HG02884 (cell line): Measurements from ENCODE around the gene BICDL1.

ENCODE experiments used
- ATAC-seq: cut with Tn5 transposase; IDR thresholded peaks from one replicate; pipeline ENCODE4 v1.9.1; 2021; ENCODE audit warnings: mild to moderate bottlenecking, moderate library complexity; ENCODE audit not compliant: unreplicated experiment

The BICDL1 gene

DNA sequence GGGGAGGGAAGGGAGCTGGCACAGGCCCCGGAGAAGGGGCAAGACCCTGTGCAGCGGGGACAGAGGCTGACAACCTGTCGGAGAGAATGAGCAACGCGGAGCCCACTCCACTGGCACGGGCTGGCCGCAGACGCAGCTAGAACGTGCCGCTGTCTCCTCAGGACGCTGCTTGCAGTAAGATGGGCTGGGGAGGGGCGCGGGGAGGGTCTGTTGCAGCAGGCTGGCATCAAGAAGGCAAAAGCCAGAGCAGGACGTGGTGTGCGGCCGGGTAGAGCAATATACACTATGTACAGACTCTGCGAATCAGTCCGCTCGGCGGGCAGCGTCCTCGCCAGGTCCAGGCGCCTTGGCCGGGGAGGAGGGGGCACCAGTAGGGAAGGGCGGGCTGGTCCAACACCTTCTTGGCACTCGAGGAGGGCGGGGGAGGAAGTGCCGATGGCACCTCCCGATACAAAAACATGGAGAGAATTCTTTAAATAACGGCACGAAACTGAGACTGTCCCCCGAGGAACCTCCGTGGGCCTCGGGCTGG lies 107.7 kb downstream of the BICDL1 start:
- ATAC-seq: no peak

- ATAC-seq: no peak
Measured at GRCh38 chr12:120098756-120099470, 109.9 kb downstream of the BICDL1 start.

- ATAC-seq: no peak
Measured at GRCh38 chr12:120099738-120100137, 110.7 kb downstream of the BICDL1 start.

- ATAC-seq: no peak
Measured at GRCh38 chr12:120100630-120101029, 111.6 kb downstream of the BICDL1 start.

DNA sequence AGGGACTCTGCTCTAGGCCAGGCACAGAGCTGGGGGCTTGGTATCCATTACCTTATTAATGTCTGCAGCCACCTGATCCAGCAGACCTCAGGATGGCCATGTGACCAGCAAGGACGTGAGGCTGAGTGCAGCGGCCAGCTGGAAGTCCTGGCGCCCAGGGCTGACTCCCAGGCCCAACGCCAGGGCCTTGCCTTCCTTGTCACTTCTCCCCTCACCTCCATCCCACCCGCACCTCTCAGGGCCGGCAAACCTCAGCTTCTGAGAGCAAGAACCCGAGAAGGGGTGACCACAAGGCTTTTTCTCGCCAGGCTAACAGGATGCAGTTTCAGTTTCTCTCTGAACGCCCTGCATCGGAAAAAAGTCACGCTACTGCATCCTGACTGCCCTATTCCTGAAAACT lies 112.1 kb downstream of the BICDL1 start:
- no peak for ATAC-seq

- ATAC-seq: no peak
Measured at GRCh38 chr12:120101617-120102016, 112.6 kb downstream of the BICDL1 start.

- no peak for ATAC-seq
Measured at GRCh38 chr12:120102189-120103043, 113.4 kb downstream of the BICDL1 start.

- ATAC-seq: no peak
Measured at GRCh38 chr12:120103044-120103338, 114.0 kb downstream of the BICDL1 start.

GRCh38 chr12:120103371-120103770 lies 114.3 kb downstream of the BICDL1 start:
- no peak for ATAC-seq

DNA sequence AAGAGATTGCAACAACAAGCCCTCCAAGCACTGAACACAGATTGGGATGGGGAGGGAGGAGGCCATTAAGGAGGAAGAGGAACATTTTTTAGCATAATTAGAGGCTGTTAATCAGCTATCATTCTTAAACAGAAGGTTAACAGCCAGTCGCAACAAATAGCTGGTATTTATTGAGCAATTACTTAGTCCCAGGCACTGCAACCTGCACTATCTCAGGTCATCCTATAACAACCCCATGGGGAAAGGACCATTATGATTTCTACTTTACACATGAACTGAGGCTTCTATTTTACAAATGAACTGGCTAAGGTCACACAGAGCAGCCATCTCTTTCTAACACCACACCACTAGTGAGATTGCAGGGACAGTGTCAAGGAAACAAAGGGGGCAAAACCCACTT lies 117.1 kb downstream of the BICDL1 start:
- no peak for ATAC-seq

- no peak for ATAC-seq
Measured at GRCh38 chr12:120109570-120110267, 120.7 kb downstream of the BICDL1 start.

DNA sequence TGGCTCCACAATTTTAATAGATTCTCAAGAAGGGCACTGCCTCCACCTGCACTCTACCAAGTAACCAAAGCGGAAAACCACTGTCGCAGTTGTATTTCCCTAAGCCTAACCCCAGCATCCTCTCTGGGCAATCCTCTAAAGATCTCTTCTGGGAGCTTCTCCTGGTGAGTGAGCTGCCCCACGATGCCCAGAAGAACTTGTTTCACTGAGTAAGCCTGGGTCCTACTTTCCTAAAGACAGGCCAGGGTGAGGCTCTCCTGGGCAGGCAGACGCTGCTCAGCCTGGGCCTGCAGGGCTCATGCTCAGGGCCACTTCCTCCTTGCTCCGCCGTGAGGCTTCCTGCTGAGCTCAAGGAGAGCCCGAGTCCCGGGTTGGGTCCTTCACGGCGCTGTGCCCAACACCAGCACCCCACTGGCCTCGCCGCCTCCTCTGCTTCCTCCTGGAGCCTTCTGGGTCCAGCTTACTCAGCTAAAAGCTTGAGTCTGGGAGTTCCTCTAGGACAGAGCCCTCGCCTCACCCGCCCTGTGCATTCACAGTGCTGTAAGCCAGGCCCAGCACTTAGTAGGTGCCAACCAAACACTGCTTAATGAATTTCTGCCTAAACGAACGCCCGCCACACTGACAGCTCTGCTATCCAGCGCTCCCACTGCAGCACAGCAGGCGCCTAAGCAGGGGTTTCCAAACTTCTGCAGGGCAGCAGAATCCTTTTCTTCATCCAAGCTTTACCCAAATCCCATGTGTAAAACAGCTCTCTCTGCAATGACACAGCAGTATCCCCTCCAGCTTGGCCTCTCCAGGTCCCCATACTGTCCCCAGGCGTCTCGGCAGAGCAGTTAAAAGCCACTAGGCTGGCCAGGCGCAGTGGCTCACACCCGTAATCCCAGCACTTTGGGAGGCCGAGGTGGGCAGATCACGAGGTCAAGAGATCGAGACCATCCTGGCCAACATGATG lies 121.8 kb downstream of the BICDL1 start:
- no peak for ATAC-seq

DNA sequence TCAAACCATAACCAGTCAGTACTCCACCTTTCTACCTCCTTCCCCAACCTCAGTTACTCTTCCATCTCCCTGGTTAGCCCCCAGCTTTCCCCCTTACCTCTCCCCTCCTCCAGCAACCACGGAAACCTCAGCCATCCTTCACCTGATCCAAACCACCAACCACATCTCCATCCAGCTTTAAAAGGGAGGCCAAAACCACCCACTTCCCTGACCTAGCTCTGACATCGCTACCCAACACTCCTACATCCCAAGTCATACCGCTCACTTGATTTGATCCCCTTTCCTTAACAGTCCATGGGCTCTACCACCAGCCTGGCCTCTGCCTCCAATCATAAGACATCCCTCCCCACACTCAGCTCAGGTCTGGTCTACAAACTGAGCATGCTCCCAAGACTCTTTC lies 126.0 kb downstream of the BICDL1 start:
- ATAC-seq: no peak

GRCh38 chr12:120115692-120116440 lies 126.8 kb downstream of the BICDL1 start:
- ATAC-seq: no peak

DNA sequence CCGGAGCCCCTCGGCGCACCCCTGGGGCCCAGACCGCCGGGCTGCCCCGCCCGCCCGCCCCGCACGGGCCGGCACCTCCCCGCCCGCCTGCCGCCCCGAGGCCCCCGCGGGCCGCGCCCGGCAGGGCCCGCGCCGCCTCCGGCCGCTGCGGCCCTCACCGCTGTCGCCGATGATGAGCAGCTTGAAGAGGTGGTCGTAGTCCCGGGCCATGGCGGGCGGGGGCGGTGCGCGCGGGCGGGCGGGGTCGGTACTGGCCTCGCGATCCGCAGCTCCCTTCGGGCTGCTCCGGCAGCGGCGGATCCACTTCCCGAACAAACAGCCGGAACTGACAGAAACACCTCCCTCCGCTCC lies 127.4 kb downstream of the BICDL1 start, which contains the start of gene RAB35:
Gene RAB35, minus strand, starts transcription at position 313 of the 351 bp plus-strand sequence. Its CDS starts 103 bp downstream, at position 210.
- no peak for ATAC-seq

- peak; percentile 47 for ATAC-seq
Measured at GRCh38 chr12:120116792-120117651, 128.0 kb downstream of the BICDL1 start.

DNA sequence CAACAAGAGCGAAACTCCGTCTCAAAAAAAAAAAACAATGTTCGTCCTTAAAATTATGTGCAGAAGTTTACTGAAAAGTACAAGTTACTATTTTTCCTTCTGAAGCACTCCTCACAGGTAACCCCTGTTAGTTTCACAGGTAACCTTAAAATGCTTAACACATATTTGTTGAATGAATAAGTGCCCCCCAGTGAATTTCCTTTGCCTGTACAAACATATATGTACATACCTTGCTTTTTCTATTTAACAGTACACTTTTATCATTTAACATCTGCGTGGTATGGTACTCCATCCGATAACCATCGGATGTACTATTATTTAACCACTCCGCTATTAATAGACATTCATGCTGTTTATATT lies 128.9 kb downstream of the BICDL1 start:
- ATAC-seq: no peak

DNA sequence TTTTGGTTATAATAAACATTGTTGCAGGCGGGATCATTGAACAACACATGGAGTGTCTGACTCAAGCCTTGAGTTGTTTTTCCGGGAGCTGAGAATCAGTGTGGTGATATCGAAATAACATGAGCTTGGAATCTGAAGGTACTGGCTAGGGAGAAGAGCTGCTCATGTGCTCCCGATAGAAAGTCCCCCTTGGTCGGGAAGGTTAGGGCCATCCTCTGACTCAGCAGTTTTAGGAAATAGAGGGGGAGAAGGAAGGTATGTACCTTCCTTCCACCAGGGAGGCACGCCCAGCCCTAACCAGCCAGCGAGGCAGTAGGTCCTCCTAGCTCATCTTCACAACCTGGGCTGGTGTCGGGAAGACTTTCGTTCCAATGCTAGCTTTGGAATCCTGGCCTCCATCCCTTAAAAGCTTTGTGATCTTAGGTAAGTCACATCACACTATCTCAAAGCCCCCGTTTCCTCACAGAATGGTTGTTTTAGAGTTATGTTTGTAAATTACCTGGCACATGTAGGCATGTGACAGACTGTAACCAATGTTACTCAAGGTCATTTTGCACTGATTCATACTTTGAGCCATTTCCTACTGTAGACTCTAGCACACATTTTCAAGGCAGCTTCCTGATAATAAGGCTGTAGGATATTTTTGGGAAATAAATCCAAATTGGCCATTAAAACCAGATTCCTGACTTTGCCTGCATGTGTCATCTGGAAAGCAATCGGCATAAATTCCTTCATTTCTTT lies 129.5 kb downstream of the BICDL1 start:
- no peak for ATAC-seq
